Measurements from ENCODE around the gene ITGAX.

DNA sequence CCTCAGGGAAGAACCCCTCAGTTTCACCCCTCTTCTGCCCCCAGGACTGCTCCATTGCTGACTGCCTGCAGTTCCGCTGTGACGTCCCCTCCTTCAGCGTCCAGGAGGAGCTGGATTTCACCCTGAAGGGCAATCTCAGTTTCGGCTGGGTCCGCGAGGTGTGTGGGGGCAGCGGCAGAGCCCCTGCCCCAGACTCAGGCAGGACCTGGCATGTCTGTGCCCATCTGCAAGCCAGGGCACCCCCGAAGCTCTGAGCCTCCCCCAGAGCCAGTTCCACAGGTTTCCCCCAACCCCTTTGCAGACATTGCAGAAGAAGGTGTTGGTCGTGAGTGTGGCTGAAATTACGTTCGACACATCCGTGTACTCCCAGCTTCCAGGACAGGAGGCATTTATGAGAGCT is 68.8 kb downstream of the ITGAX start:
- TF ChIP-seq, protein P1, sequence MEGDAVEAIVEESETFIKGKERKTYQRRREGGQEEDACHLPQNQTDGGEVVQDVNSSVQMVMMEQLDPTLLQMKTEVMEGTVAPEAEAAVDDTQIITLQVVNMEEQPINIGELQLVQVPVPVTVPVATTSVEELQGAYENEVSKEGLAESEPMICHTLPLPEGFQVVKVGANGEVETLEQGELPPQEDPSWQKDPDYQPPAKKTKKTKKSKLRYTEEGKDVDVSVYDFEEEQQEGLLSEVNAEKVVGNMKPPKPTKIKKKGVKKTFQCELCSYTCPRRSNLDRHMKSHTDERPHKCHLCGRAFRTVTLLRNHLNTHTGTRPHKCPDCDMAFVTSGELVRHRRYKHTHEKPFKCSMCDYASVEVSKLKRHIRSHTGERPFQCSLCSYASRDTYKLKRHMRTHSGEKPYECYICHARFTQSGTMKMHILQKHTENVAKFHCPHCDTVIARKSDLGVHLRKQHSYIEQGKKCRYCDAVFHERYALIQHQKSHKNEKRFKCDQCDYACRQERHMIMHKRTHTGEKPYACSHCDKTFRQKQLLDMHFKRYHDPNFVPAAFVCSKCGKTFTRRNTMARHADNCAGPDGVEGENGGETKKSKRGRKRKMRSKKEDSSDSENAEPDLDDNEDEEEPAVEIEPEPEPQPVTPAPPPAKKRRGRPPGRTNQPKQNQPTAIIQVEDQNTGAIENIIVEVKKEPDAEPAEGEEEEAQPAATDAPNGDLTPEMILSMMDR (conservative IDR thresholded peaks at IDR 0.05; ENCODE audit: low read depth in 2 of 2): no peak
- no peak for TF ChIP-seq JUNB (IDR thresholded peaks at IDR 0.05; ENCODE audit: unreplicated experiment)
- TF ChIP-seq EZH2 (IDR thresholded peaks at IDR 0.05; ENCODE audit: low read depth, unreplicated experiment): no peak
- TF ChIP-seq POLR2AphosphoS5 (IDR thresholded peaks at IDR 0.05; ENCODE audit: low read depth): no peak
- TF ChIP-seq, protein P2, sequence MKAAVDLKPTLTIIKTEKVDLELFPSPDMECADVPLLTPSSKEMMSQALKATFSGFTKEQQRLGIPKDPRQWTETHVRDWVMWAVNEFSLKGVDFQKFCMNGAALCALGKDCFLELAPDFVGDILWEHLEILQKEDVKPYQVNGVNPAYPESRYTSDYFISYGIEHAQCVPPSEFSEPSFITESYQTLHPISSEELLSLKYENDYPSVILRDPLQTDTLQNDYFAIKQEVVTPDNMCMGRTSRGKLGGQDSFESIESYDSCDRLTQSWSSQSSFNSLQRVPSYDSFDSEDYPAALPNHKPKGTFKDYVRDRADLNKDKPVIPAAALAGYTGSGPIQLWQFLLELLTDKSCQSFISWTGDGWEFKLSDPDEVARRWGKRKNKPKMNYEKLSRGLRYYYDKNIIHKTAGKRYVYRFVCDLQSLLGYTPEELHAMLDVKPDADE (IDR thresholded peaks at IDR 0.05): no peak
- no peak for TF ChIP-seq EZH2phosphoT487 (IDR thresholded peaks at IDR 0.05; ENCODE audit: unreplicated experiment)
- TF ChIP-seq, protein P3, sequence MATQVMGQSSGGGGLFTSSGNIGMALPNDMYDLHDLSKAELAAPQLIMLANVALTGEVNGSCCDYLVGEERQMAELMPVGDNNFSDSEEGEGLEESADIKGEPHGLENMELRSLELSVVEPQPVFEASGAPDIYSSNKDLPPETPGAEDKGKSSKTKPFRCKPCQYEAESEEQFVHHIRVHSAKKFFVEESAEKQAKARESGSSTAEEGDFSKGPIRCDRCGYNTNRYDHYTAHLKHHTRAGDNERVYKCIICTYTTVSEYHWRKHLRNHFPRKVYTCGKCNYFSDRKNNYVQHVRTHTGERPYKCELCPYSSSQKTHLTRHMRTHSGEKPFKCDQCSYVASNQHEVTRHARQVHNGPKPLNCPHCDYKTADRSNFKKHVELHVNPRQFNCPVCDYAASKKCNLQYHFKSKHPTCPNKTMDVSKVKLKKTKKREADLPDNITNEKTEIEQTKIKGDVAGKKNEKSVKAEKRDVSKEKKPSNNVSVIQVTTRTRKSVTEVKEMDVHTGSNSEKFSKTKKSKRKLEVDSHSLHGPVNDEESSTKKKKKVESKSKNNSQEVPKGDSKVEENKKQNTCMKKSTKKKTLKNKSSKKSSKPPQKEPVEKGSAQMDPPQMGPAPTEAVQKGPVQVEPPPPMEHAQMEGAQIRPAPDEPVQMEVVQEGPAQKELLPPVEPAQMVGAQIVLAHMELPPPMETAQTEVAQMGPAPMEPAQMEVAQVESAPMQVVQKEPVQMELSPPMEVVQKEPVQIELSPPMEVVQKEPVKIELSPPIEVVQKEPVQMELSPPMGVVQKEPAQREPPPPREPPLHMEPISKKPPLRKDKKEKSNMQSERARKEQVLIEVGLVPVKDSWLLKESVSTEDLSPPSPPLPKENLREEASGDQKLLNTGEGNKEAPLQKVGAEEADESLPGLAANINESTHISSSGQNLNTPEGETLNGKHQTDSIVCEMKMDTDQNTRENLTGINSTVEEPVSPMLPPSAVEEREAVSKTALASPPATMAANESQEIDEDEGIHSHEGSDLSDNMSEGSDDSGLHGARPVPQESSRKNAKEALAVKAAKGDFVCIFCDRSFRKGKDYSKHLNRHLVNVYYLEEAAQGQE (IDR thresholded peaks at IDR 0.05; ENCODE audit: unreplicated experiment): no peak
- TF ChIP-seq ZNF331 (CRISPR knock-in tag; IDR thresholded peaks at IDR 0.05; ENCODE audit: low read depth): no peak
- TF ChIP-seq ZNF114 (CRISPR knock-in tag; IDR thresholded peaks at IDR 0.05): no peak
- TF ChIP-seq CREB1 (CRISPR knock-in tag; IDR thresholded peaks at IDR 0.05; ENCODE audit: low read depth): no peak

All from GM23338 (cell line).